GM19043 (cell line): ENCODE results near the gene NELFA.

ENCODE experiments used
- ATAC-seq: cut with Tn5 transposase; IDR thresholded peaks from one replicate; pipeline ENCODE4 v1.9.1; 2021; ENCODE audit warnings: low read depth; ENCODE audit not compliant: unreplicated experiment

The NELFA gene

DNA sequence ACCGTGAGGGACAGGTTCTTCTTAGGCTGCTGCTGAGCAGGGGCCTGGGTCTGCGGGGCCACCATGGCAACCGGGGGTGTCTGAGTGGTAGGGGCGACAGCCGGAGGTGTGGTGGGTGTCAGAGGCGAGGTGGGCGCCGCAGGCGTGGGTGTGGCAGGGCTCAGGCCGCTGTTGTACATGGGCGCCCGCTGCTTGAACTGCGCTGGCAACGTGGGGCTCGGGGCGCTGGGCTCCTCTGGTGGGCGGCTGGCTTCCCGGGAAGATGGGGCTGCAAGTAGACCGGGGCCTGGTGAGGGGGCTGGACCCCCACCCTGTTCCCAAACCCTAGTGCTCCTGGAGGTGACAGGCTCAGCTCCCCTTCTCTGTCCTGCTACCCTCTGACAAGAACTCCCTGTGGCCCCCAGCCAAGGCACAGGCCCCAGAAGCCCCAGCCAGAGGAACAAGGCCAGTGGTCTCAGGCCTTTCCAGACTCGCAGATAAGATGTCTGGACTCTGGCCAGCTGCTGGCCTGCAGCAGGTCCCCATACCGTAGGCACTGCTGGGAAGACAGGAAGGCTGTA, 24.8 kb downstream of the NELFA start:
- no peak for ATAC-seq

DNA sequence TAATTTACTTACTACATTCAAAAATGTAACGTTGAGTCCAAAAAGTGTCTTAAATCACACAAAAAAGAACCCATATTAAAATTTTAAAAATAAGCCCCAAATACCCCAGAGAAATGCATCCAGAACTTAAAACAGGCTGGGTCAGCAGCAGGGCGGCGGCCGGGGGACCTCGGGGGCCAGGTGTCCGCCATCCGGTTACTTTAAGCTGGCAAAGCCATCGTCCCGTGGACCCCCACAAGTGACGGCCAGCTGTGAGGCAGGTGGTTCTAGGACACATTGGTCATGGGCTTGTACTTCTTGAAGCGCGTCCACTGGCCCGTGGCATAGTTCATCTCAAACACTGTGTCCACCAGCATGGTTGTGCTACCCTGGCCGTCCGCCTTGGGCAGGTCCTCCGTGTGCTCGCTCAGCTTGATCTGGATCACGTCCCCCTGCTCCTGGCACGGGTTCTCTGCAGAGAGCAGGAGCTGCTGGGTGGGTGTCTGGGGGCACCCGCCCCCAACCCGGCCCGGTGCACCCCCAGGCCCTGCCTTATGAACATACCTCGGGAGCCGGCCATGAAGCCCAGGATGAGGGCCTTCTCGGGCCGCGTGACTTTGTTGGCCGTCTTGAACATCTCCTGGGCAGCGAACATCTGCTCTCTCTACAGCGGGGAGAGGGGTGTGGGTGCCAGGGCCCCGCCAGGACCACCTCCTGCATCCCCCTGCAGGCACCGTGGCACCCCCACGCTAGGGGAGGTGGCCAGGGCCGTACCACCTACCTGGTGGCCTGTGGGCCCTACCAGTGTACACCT, 25.5 kb downstream of the NELFA start:
- no peak for ATAC-seq

DNA sequence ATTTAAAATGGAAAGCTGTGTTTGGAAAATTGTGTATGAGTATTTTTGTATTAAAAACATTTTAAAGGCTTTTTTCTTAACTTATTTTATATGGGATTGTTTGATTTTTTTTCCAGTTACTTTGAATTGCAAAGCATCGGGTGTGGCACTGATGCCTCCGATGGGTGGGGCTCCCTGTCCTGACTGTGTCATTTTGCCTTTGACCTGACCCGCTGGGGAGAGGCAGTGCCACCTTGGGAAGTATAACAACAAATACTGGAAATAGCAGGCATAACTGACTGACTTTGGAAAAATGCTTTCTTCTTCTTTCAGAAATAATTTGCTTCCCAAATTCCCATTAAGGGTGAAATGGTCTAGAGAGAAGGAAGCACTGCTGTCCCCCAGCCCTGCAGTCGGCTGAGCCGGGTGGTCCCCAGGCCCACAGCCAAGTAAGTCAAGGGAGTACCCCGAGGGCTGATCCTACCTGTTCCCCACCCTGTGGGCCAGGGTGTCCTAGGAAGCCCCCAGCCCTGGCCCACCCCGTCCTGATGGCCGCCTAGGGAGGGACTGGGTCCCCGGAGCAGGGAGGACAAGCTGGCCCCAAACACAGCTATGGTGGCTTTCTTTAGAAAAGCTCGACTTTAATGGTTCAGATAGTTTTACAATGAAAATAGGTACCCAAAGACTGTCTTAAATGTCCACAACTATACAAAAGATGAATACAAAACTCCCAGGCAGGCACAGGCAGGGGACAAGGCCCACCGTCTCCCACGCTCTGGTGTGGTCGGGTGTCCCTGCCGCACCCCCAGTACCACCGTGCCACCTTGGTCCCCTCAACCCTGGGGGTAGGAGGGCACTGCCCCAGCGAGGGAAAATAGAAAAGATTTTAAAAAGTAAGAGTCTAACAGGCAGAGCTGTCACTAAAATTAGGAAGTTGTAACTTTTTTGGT, 26.4 kb downstream of the NELFA start:
- no peak for ATAC-seq

DNA sequence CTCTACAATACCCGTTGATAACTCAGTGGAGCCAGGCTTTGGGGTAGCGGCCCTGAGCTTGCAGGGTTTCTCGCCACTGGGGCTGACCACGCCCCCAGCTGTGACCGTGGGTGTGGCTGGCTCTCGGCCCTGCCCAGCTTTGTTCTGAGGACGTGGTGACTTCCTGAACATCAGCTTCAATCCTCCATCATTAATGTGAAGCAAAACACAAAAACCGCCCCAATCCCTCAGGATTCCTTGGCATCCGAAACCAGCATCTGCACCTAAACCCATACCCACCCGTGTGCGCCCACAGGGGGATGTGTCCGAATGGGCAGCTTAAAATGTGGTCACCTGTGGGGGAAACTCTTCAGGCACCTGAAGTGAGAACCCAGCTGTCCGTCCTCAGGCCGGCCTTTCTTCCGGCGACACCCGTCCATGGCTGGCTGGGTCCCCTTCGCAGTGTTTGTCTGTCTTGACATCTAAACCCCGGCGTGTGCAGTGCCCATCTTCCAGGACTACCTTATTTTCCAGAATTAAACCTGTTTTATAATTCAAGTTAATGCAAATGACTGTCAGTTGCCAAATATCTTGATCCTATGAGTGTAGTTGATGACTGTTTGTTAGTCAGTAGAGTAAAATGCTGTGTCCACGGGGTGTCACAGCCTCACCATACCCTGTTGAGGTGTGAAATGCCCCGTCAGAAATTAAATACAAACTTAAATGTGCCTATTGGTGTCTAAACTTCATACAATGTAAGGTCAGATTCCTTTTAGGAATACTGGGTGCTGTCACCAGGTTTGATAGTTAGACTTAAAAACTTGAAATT, 27.3 kb downstream of the NELFA start:
- ATAC-seq: no peak

DNA sequence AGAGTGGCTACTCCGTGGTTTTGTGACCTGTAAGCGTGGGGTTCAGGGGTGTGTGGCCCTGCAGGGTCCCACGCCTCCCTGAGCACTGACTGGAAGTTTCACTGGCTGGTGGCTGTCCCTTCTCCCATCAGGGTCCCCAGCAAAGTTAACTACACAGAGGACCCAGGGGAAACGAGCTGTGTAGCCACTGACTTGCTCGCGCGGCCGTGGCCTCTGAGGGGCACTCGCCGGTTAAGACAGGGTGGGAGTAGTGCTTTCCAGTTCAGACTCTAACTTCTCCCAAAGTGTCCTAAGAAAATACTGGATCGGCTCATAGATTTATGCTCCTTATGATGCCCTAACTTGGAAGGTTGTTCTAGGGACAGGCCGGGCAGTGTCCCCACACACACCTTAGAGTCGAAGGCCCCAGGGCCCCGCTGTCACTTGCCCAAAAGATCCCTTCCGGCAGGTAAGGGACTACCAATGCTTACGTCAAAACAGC, 28.2 kb downstream of the NELFA start:
- no peak for ATAC-seq

DNA sequence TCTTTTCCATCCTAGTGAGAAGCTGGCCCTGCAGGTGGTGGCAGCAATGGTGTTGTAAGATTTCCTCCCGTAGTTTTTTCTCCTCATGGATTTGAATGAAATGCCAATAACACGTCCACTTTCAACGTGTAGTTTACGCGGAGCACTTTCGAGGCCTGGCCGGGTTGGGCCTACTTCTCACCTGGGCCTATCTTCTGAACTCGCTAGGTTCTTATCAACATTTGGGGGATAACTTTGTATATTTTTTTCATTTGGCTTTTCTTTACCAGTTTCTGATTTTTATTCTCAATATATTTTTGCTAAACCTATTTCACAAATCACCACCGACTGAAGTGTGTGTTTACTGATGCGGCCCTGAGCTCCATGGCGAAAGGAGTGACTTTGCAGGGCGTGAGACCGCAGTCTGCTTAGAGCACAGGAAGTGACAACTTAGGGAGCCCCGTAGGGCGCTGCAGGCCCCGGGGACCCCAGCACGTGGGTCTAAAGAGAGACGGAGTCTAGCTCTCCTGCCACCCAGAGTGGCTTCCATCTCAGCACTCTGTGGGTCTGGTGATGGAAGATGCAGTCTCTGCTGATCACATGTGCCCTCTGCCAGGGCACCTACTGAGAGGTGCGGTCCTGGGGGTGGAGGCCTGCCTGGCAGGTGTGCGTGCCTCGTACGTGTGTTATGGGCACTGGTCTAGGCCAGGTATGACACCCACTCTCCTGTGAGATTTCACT, 29.1 kb downstream of the NELFA start:
- ATAC-seq: no peak

DNA sequence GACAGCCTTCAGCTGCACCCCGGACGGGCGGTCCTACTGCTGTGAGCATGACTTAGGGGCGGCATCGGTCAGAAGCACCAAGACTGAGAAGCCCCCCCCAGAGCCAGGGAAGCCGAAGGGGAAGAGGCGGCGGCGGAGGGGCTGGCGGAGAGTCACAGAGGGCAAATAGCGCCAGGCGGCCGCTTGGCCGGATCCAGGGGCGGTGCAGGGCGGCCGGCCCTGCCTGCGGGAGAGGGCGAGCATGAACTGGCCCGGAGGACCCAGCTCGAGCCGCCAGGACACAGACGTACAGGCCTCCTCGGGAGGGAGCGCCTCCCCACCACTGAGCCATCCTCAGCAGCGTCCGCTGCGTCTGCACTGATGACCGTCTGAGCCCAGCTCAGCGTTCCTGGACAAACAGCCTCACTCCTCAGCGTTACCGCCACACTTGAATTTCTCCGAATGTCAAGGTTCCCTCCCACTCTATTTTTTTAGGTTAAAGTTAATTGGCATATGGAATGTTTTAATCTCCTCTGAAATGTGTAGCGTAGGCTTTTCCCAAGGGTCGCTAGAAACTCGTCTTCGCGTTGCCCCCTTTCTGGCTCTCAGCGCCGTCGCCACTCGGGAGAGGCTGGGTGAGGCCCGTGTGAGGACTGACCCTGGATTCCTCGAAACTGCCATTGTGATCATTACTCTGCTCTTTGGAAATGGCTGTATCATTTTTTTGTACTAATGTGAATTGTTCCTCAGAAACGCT, 29.9 kb downstream of the NELFA start:
- ATAC-seq: no peak

DNA sequence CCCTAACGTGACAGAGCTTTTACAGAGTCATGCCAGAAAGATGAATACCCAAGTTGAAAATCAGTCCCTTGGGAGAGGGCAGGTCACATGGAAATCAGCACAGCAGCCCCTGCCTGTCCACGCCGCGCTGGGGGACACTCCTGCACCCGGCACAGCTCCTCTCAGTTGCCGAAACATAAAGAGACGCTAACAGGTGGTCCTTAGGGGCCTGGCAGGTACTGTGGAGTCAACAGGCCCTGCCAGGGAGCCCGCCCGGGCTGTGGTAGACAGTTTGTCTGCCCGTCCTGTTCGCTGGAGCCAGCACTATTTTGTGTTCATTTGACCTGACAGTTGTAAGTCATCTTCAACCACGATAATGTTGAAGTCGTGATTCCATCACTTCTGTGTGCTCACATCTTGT, 30.5 kb downstream of the NELFA start:
- no peak for ATAC-seq

DNA sequence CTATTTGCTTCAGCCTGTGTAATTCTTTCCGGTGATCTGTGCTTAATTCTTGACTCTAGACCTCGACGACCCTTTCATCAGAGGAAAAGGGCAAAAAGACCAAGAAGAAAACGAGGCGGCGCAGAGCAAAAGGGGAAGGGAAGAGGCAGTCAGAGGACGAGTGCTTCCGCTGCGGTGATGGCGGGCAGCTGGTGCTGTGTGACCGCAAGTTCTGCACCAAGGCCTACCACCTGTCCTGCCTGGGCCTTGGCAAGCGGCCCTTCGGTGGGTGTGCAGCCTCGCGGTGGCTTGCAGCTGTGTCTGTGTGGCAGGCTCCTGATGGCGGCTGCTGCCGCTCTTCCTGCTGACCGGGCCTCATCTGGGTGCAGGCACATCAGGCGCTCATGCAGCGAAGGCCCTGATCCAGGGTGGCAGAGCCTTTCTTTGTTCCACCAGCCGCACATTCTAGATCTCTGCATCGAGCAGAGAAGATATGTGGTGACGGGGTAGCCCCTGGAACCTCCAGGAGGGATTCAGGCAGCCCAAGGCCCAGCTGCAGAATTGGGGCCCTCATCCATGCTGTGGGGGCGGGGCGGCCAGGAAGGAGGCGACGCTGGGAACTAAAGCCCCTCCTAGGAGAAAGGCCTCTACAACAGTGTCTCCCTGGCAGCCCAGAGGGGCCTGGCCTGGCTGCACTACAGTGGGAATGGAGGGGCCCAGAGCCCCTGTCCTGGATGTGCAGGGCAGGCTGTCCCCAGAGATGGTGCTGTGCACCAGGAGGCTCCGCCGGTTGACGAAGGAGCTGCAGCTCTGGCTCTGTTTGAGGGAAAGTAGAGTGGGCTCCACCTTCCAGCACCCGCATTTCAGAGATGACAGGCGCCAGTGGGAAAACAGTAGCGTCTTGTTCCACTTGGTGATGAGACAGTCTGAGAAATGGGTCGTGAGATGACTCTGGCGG, 32.1 kb downstream of the NELFA start:
- ATAC-seq: no peak

DNA sequence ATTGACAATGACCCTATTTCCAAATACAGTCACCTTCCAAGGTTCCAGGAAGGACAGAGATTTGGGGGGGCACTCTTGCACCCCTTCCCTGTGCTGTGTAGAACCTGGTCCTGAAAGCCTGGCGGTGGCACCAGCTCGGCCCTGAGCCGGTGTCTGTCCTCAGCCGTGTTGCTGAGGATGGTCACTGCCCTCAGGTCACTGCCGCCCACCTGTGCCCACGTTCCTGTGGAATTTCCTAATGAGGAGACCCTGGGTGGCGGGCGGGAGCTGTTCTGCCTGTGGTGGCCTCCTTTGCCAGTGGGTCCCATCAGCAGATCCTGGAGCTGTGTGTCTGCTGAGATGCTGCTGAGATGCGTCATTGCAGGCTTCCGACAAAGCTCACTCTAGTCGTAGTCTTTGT, 32.9 kb downstream of the NELFA start:
- ATAC-seq: no peak

DNA sequence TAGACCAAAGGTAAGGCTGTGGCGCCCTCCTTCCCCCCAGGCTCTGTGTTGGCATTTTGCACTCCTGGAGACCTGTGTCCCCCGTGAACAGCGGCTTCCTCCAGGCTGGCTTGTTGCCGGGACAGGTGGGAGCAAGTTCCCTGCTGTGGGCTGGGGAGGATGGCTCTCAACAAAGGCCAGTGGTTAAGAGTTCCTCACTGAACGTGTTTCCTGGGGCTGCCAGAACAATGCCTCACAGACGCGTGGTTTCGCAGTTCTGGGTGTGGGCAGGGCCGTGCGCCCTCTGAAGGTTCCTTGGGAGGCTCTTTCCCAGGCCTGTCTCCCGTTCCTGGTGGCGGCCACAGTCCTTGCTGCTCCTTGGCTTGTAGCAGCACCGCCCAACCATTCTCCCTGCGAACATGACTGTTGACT, 33.4 kb downstream of the NELFA start:
- no peak for ATAC-seq

DNA sequence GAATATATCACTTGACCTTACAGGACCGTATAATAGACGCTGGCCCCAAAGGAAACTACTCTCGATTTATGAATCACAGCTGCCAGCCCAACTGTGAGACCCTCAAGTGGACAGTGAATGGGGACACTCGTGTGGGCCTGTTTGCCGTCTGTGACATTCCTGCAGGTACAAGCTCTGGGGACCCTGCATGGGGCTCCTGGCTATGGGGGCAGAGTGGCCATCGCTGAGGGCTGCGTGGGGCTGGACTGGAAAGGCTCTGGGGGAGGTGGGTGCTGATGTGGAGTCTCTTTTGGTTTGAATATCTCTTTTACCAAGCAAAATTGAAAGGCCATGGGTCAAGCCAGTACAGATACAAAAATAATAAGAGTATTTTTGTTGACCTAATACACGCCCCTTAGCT, 33.9 kb downstream of the NELFA start:
- ATAC-seq: no peak

DNA sequence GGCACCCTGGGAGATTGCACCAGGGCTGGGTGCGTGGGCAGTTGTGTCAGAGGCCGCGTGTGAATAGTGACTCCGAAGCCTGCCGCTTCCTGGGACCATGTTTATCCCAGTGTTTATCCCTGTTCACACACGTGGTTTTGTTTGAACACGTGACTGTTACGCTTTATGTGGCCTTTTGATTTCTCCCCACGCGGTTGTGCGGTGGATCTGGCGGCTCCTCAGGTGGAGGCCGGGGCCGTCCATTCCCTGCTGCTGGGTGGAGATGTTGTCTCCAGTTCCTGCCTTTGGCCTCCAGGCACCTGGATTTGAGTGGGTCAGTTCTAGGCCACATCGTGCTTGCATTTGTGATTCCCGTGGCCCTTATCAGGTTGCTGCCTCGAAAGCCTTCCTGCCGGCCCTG, 35.1 kb downstream of the NELFA start:
- ATAC-seq: no peak

DNA sequence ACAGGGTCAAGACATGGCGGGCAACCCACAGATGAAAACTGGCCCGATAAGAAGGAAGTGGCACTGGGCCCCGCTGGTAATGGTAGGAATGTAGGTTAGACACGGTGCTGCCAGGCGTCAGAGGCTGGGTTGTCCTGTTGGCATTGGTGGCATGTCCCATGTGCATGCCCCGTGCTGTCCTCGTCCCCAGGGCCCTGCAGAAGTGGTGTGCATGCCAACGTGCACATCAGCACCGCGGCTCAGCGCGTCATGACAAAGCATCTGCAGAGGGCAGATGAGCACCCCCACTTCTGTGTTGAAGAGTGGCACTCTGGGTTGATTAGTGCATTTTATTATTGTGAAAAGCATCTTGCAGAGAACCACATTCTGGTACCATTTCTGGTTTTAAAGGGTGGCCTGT, 35.6 kb downstream of the NELFA start:
- no peak for ATAC-seq

DNA sequence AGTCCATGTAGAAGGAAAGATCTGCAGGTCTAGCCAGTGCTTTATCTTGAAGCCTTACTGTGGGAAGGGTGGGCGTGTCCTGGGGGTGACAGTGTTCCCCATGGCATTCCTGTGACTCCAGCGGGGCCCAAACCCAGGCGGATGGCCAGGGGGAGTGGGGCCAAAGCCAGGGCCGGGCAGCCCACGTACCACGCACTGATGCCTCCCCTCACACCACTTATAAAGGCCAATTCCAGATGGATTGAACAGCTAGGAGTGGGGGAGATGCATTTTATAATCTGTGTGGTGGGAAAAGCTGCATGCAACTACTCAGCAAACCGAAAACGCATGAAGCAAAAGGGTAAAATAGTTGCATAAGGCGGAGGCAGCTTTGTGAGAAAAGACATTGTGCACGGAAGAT, 36.4 kb downstream of the NELFA start:
- no peak for ATAC-seq

DNA sequence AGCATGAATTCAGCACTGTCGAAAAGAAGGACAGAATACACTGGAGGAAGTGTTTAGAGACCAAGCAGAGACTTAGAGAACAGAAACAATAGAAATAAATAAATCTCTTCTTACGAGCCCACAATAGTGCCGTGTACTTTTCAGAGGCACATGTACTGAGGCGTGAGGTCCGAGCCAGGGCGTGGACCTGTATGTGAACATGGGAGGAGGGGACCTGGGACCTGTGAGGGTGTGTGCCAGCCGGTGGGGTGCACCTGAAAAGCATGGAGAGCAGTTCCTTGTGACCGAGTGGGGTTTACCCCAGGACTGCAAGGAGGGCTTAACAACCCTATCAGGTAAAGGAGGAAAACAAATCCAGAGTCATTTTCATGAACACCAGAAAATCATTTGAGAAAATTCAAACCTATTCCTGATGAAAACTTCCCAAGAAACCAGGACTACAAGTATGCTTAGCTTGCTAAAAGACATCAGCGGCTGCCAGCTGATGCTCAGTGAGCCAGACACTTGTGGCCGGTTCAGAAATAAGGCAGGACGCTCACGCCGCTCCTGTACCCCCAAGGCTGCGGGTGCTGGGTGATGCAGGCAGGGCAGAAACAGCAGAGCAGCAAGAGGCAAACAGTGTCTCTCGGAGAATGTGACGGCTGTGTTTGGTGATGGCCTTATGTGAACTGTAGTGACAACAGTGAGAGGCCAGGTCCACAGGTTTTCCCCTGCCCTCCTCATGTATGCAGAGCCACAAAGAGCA, 37.1 kb downstream of the NELFA start:
- no peak for ATAC-seq

DNA sequence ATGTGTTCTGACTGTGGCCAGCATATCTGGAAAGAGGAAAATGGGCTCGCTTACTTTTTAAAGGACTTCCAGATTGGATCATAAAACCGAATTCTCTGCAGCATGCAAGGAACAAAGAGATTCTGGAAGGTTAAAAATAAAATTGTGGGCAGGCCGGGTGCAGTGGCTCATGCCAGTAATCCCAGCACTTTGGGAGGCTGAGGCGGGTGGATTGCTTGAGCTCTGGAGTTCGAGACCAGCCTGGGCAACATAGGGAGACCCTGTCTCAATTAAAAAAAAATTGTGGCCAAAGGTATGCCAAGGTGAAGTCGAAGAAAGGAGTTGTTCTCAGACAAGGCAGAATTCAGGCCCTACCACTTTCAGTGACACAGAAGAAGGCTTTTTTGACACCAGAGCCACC, 37.8 kb downstream of the NELFA start:
- no peak for ATAC-seq
